Gastrocnemius medialis (tissue), 4 donors: ENCODE measurements around the gene MYO9B.

Experiments
- POLR2A ChIP-seq, 2 donors: fragments of 450-650 bp; IDR thresholded peaks; one replicate each; pipeline ENCODE4 v1.6.1; 2017; ENCODE audit warnings: antibody characterized with exemption in 2 of 2, mild to moderate bottlenecking in 2 of 2, moderate library complexity in 2 of 2
- TF ChIP-seq, protein P1 (sequence below), 5 experiments: fragments of 450-650 bp in 3 of 5; fragments of 200-600 bp in 2 of 5; sonication (generic) in 2 of 5; IDR thresholded peaks in 4 of 5; conservative IDR thresholded peaks in 1 of 5; 1 replicate in 4 of 5; 2 replicates in 1 of 5; pipeline ENCODE4 v1.5.1; 2016 to 2019; ENCODE audit warnings: antibody characterized with exemption in 5 of 5, mild to moderate bottlenecking in 3 of 5, moderate library complexity in 3 of 5

DNA sequence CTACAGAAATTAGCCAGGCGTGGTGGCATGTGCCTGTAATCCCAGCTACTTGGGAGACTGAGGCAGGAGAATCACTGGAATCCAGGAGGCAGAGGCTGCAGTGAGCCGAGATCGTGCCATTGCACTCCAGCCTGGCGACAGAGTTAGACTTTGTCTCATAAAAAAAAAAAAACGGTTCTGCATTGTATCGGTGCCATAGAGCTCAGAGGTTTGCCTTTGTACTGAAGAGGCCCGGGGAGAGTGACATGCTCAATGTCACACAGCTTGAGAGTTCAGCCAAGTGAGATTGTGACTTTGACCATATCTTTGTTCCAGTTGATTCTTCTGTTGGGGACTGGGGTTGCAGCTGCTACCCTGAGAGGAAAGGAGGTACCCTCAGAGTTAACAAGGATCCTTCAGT, 4.7 kb upstream of the MYO9B start:
- TF ChIP-seq, protein P1, sequence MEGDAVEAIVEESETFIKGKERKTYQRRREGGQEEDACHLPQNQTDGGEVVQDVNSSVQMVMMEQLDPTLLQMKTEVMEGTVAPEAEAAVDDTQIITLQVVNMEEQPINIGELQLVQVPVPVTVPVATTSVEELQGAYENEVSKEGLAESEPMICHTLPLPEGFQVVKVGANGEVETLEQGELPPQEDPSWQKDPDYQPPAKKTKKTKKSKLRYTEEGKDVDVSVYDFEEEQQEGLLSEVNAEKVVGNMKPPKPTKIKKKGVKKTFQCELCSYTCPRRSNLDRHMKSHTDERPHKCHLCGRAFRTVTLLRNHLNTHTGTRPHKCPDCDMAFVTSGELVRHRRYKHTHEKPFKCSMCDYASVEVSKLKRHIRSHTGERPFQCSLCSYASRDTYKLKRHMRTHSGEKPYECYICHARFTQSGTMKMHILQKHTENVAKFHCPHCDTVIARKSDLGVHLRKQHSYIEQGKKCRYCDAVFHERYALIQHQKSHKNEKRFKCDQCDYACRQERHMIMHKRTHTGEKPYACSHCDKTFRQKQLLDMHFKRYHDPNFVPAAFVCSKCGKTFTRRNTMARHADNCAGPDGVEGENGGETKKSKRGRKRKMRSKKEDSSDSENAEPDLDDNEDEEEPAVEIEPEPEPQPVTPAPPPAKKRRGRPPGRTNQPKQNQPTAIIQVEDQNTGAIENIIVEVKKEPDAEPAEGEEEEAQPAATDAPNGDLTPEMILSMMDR (IDR thresholded peaks at IDR 0.05 in 4 of 5, conservative IDR thresholded peaks at IDR 0.05 in 1 of 5) = no peak
- TF ChIP-seq POLR2A (IDR thresholded peaks at IDR 0.05) = no peak
